Erythroblast (primary cell): ENCODE results near the gene PHLDB1.
"Not testable (repeated sequence)": the region's sequence is repeated elsewhere in the genome, so short reads cannot be mapped to it uniquely, and the experiment has no call there.

ENCODE experiments used
- DNase-seq, 2 experiments: peaks; one replicate each; lab custom pipeline; 2025; lab: John Stamatoyannopoulos, UW
- GATA1 ChIP-seq: IDR thresholded peaks from 2 replicates; pipeline ENCODE4 v1.6.1; 2011; ENCODE audit warnings: low read depth, mild to moderate bottlenecking, control low read depth, low read length, moderate library complexity
- POLR2A ChIP-seq: IDR thresholded peaks from 2 replicates; pipeline ENCODE4 v1.6.1; 2011; ENCODE audit warnings: mild to moderate bottlenecking, low read length

Gene PHLDB1

GRCh38 chr11:118596224-118597146 lies 10.9 kb upstream of the PHLDB1 start:
- no peak for DNase-seq
- no peak for TF ChIP-seq GATA1
- no peak for TF ChIP-seq POLR2A

- no peak for TF ChIP-seq POLR2A
- TF ChIP-seq GATA1: no peak
Observed at GRCh38 chr11:118597556-118597955, 9.9 kb upstream of the PHLDB1 start.

GRCh38 chr11:118602331-118602730 lies 5.1 kb upstream of the PHLDB1 start:
- TF ChIP-seq GATA1: no peak
- no peak for TF ChIP-seq POLR2A
- no peak for DNase-seq

More at GRCh38 chr11:118597556-118597955, 9.9 kb upstream of the PHLDB1 start:
- DNase-seq: no peak

- not testable (repeated sequence) for DNase-seq
Observed at GRCh38 chr11:118603709-118604108, 3.7 kb upstream of the PHLDB1 start.

DNA sequence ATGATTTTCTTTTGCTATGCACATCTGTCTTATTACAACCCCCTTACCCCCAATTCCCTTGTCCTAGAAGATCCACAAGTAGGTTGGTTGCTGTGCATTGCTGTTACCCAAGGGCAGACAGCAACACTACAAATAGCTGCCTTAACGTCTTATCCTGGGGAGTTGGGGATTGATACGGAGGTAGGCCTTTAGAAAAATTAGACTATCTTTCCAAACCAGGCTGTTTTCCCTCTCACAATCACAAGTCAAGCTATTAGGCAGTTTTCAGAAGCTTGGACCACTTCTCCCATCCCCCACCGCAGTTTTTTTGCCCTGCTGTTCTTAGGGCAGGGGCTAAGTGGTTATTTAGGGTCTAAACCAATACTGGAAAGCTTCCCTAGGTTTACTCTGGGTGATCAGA lies 2.8 kb upstream of the PHLDB1 start:
- DNase-seq: no peak
- no peak for TF ChIP-seq GATA1
- no peak for TF ChIP-seq POLR2A

GRCh38 chr11:118605116-118605867 lies 2.1 kb upstream of the PHLDB1 start:
- DNase-seq: no peak
- no peak for TF ChIP-seq GATA1
- no peak for TF ChIP-seq POLR2A

DNA sequence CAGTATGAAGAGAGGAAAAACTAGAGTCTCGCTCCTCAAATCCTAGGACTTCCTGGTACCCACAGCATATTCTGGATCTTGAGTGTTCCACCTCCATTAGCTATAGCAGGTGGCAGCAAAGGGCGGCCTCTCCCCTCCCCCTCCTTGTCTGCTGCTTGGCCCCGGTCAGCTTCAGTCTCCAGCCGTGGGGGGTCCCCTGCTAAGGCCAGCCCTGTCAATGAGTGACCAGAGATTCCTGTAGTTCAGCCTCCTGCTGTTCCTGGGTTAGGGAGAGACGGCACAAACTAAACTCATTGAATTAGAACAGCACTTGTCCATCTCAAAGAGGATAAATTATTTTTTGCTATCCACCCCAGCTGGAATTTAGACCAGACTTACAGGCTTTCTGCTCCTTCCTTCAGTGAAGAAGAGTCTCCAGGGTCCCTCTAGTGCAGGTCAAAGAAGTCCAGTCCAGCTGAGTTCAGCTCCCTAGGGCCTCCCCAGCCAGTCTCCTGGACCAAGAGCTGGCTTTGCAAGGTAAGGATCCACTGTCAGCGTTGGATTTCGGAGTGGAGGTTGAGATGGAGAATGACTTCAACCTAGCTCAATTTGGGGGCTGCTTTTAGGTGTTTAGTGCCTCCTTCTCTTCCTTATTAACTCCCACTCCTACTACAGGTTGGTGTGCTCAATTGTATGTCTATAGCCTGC lies 1.1 kb upstream of the PHLDB1 start:
- no peak for DNase-seq
- no peak for TF ChIP-seq GATA1
- no peak for TF ChIP-seq POLR2A

DNA sequence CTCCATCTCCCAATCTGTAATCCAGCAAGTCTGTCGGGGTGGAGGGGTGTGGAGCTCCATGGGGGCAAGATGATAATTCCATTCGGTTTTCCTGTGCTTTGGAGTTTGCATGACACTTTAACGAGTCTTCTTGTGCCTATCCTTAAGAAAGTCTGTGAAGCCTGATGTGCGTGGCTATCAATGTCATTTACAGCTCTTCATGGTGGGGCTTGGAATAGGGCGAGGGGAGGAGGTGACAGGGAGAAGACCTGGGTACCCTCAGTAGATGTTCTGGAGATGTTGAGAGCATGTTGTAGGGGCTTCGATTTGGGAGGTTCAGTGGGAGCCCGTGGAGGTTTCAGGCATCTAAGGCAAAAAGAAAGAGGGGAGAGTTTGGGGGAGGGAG lies 579 bp upstream of the PHLDB1 start:
- DNase-seq: no peak
- TF ChIP-seq POLR2A: no peak
- no peak for TF ChIP-seq GATA1

DNA sequence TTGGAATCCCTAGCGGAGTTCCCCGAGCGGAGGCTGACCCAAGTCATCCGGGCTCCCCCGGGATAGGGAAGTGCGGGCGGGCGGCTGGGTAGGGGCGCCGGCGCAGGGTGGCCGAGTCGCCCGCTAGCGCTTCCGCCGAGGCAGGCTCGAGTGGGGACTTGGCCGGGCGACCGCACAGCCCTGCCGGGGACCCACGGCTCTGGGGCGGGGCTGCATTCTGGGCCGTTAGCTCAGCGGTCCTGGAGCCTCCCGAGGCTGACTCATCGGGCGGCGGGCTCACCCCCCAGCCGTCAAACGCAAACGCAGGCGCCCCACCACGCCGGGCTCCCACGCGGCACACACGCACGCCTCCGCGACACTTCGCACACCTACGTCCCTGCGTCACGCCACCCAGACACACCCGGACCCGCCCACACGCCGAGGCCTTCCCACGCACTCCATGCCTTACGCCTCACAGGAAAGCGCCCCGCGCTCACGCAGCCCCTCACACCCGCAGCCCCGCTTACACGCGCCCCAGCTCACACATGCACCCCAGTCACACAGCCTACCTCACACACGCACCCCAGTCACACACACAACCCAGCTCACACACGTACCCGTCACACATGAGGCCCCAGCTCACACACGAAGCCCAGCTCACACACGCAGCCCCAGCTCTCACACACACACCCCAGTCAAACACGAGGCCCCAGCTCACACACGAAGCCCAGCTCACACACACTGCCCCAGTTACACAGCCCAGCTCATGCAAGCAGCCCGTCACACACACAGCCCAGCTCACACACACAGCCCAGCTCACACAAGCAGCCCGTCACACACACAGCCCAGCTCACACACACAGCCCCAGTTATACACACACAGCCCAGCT lies 1.2 kb downstream of the PHLDB1 start:
- peak; percentile 58 to 80 for DNase-seq
- no peak for TF ChIP-seq GATA1
- no peak for TF ChIP-seq POLR2A

- peak; percentile 39 to 49 for DNase-seq
Observed at GRCh38 chr11:118609380-118610224, 2.2 kb downstream of the PHLDB1 start.

DNA sequence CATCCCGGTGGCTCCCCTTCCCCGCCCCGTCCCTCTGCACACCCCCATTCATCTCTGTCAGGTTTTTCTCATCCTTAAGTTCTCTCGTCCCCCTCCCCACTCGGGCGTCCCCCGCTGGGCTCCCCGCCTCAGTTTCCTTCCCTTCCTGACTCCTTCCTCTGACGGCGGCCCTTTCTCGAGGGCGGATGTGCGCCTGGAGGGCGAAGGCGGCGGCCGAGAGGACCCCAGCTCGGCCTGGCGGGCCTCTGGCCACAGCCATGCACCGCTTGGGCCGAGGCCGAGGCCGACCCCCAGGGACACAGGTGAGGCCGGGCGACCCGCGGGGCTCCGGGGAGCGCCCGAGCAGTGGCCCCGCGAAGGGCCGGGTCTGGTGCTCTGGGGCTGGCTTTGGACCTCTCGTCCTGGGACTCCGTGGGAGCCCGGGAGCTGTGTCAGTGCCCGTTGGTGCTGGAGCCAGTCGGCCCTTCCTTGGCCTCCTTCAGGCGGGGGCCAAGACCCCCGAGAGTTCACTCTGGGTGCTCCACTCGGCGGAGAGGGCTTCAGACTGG lies 2.9 kb downstream of the PHLDB1 start:
- TF ChIP-seq POLR2A (no peak), GATA1 (no peak)
- DNase-seq: no peak

More at GRCh38 chr11:118609380-118610224, 2.2 kb downstream of the PHLDB1 start:
- TF ChIP-seq POLR2A (no peak), GATA1 (no peak)
